IPS-18c (cell line): ENCODE results near the gene CREB3L1.
"Not testable (repeated sequence)": the region's sequence is repeated elsewhere in the genome, so short reads cannot be mapped to it uniquely, and the experiment has no call there.

Experiments used
- H3K4me3 ChIP-seq: 2 replicates; pipeline ENCODE4 v1.7.0; 2013; ENCODE audit warnings: low read depth, mild to moderate bottlenecking, low read length, moderate library complexity; ENCODE audit not compliant: insufficient read depth
- H3K9me3 ChIP-seq: one replicate; pipeline ENCODE4 v1.6.1; 2013; ENCODE audit warnings: mild to moderate bottlenecking, low read length, moderate library complexity; ENCODE audit not compliant: control insufficient read depth, insufficient read depth

Gene CREB3L1

DNA sequence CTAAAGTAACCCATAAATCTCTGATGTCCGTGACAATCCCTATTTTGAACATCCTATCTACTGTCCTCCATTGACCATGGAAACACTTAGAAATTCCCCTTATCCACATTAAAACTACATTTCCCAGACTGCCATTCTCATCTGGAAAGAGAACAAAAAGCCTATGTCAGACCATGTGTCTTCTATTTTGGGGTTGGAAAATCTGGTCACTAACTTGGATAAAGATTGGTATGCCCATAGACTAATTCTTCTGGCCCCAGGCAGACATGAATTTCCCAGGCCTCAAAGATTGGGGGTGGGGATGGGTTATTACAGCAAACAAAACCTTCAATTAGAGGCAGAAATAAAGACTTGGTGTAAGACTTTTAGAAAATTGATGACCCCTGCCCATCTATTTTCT, 30.9 kb upstream of the CREB3L1 start:
- H3K4me3 ChIP-seq, result no peak overlapping the region
- H3K9me3 ChIP-seq, result no peaks in the 10 kb centered on the region

DNA sequence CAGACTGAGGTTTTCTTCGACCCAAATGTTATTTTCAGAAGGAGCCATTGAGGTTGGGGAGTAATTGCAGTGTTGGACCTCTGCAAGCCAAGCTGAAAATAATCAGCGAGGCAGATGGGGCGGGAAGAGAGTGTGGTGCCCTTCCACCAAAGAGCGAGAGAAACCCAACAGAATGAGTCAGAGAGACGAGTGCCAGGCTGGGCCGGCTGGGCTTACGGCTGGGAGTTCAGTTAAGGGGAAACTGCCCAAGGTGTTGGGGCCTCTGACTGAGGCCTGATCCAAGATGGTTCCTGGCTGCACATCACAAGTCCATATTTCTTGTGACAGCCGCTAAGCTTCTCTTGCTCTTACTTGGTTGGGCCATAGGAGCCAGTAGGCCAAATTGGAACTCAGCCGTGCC, 30.4 kb upstream of the CREB3L1 start:
- no peaks in the 10 kb centered on the region for H3K9me3 ChIP-seq
- no peak overlapping the region for H3K4me3 ChIP-seq

DNA sequence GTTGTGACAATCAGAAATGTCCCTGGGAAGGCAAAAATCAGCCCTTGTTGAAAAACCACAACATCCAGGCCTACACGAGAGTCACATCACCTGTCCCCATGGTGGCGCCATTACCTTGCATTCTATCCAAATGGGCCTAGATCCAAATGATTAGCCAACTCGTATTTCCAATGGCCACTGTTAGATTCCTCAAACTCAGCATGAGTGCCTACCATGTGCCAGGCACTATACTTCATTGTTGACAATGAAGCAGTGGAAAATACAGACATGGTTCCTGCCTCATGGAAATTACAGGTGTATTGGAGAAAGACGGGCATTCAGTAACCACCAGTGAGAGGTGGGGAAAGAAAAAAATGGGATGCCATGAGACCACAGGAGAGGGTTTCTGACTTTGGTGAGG, 29.8 kb upstream of the CREB3L1 start:
- no peaks in the 10 kb centered on the region for H3K9me3 ChIP-seq
- no peak overlapping the region for H3K4me3 ChIP-seq

DNA sequence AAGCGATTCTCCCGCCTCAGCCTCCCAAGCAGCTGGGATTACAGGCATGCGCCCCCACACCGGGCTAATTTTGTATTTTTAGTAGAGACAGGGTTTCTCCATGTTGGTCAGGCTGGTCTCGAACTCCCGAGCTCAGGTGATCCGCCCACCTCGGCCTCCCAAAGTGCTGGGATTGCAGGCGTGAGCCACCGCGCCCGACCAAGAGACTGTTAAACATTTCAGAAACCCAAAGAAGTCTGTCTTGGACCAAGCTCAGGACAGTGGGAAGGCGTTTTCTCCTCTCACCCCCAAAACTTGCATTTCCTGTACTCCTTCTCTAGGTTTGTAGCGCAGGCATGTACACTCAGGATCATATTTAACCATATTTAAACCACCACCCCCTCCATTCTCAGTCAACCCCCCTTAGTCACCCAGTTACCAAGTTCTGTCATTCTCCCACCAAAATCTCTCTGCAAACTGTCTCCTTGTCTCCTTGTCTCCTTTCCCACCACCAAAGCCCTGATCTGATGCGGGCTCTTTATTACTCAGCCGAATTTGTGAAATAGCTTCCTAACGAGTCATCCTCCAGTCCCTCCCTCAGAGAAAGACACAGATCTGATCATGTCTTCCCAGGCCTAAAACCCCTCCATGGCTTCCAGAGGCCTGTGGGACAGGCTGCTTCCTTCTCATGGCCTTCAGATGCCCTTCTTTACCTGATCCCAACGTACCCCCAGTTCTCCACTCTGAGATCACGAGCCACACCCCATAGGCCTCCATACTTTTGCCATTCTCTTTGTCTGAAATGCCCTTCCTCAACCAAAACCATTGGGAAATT, 29.0 kb upstream of the CREB3L1 start:
- Histone ChIP-seq H3K9me3 (no peaks in the 10 kb centered on the region), H3K4me3 (no peak overlapping the region)

DNA sequence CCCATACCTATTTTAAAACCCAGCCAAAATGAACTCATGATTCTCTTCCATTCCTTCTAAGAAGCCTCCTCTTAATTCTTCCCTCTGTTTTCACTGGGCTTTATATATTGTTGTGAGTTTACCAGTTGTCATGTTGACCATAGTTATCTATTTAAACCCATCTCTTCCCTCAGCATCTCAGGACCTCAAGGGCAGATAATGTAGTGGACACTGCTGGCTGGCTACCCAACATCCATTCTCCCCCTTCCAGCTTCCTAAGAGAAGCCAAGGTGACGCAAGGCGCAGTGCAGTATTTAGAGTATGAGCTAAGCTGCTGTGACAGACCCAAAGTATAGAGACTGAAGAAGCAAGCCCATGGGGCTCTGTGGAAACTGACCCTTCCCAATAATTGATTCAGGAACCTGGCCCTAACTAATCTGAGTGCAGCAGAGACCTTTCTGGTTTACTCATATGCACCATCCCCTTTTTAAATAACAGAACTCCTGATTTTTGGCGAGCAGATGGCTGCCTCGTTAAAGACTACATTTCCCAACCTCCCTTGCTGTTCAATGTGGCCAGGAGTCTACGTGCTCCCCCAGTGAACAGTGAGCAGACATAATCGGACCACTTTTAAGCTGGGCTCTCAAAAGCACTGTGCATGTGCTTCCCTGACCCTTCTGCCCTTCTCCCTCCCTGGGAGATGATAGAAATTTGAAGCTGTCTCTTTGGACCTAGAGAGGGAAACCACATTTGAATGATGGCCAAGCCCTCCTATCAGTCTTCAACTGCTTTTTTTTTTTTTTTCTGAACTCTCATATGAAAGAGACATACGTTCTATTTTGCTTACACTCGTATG, 28.1 kb upstream of the CREB3L1 start:
- no peak overlapping the region for H3K4me3 ChIP-seq
- no peaks in the 10 kb centered on the region for H3K9me3 ChIP-seq

DNA sequence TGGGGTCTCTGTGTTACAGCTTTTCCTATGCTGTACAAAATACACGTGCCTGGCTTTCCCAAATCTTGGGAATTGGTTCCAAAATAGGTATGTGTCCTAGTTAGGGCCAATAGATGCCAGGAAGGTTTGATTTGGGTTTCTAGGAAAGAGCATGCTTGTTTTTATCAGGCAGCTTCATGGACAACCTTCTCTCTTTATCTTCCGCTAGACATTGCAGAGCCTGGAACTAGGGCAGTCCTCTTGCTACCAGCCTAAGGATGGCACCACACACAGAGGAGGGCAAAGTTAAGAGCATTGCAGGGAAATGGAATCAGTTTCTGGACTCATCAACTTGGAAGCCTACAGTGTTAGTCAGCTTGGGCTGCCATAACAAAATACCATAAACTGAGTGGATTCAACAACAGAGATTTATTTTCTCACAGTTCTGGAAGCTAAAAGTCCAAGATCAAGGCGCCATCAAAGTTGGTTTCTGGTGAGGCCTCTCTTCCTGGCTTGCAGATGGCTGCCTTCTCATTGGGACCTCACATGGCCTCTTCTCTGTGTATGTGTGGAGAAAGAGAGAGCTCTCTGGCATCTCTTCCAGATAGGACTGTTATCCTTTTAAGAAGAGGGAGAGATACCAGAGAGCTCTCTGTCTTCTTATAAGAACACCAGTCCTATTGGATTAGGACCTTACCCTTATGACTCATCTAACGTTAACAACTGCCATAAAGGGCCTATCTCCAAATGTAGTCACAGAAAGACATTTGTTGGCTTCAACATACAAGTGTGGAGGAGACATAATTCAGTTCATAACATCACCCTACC, 27.3 kb upstream of the CREB3L1 start:
- Histone ChIP-seq H3K9me3 (no peaks in the 10 kb centered on the region), H3K4me3 (no peak overlapping the region)

DNA sequence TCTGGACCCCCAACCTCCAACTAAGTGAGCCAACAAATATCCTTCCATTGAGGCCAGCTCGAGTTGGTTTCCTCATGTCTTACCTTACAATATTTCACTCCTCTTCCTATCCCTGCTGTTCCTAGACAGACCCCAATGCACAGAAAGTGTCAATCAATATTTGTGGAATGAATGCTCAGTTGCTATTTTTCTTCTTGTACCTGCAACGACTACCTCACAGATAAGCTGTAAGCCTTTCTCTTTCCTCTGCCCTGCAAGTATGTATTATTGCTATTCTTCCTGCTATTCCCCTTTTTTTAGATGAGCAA, 26.8 kb upstream of the CREB3L1 start:
- Histone ChIP-seq H3K4me3 (no peak overlapping the region), H3K9me3 (no peaks in the 10 kb centered on the region)

DNA sequence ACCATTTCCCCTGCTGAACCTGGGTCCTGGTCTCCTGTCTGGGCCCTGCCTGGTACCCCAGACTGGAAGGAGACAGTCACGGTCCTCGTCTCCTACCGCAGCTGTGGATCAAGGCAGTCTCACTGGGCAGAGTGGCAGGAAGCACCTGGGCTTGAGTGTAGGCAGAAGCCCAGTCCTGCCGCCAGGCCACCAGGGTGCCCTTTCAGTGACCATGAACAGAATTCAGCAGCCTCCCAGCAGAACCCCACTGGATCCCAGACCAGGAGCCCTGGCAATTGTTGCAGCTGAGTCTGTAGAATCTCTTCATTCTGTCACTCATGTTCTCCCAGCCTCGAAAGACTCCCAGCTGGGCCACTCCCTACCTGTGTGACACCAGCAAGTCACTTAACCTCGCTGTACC, 25.5 kb upstream of the CREB3L1 start:
- Histone ChIP-seq H3K4me3 (no peak overlapping the region), H3K9me3 (no peaks in the 10 kb centered on the region)

DNA sequence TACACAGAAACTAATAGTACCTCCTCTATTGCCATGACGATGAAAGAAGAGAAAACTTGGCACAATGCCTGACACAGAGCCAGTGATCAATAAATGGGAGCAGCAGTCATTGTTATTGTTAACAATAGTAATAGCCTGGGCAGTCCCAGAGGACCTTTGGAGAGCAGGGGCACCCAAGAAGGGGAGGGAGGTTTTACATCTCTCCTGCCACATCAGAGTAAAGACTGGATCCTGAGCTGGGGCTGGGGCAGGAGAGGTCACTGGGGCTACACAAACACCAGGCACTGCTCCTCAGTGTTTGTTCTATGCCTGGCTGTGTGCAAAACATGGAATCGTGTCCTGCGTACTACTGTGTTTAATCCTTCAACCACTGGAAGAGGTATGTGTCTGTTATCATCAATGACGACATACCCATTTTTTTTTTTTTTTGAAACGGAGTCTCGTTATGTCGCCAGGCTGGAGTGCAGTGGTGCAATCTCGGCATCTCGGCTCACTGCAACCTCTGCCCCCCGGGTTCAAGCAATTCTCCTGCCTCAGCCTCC, 25.0 kb upstream of the CREB3L1 start:
- no peaks in the 10 kb centered on the region for H3K9me3 ChIP-seq
- no peak overlapping the region for H3K4me3 ChIP-seq

DNA sequence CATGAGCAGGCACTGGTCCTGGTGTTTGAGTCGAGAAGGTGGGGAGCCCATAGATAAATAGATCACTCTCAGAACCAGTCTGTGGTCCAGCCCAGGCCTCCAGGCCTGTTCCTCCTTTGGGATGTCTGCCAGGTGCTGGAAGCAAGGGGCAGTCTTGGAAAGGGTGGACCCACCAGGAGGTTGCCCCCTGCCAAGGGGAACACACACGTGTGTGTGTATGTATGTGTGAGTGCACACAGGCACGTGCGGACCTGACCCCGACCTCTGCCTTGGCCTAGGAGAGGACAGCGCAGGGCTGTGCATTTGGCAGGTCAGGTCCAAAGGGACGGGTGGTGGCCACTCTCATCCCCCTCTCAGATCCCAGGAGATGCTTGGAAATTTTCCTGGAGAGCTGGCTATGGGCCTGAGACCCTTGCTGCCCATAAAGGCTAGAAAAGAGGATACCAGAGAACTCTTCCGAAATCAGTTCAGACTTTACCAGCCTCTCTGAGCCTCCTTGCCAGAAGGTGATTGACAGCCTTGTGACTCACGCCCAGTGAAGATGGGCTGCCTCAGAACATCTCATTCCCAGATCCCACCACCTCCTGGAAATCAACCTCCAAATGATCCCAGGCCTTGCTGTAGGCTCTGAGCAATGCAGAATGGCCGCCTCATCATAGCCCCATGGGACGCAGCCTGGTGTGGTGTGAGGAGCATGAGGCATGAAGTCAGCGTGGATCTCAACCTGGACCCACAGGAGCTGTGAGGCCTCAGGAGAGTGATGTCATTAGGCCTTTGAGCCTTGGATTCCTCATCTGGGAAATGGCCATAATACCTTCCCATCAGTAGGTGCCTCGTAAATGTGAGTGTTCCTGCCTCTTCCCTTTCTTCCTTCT, 24.0 kb upstream of the CREB3L1 start:
- no peak overlapping the region for H3K4me3 ChIP-seq
- H3K9me3 ChIP-seq, result no peaks in the 10 kb centered on the region

DNA sequence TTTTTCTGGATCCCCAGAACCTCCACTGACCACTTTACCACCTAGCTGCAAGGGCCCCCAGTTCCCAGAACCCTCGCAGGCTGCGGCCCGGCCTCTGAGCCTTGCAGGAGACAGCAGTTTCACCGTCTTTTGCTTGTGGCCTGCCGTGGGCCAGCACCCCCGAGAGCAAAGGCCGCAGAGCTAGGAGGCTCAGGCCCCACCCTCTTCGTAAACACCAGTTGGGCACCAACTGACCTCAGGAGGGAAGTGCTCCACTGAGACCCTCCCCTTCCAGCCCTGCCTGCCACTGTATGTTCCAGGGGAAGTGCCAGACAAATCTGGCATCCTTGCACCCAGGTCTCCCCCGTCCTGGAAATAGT, 23.4 kb upstream of the CREB3L1 start:
- Histone ChIP-seq H3K9me3 (no peaks in the 10 kb centered on the region), H3K4me3 (no peak overlapping the region)

DNA sequence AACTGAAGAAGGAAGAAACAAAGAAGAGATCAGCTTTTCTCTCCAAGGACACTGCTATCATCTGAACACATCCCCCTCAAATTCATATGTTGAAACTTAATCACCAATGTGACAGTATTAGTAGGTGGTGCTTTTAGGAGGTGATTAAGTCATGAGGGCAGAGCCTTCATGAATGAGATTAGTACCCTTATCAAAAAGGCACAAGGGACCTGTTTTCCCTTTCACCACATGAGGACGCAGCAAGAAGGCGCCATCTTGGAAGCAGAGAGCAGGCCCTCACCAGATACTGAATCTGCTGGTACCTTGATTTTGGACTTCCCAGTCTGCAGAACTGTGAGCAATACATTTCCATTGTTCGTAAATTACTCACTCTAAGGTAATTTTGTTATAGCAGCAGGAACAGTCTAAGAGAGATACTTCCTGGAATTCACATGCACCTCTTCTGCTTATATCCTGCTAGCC, 20.9 kb upstream of the CREB3L1 start:
- no peak overlapping the region for H3K4me3 ChIP-seq
- peaks cover 2% of the 10 kb centered on the region for H3K9me3 ChIP-seq

DNA sequence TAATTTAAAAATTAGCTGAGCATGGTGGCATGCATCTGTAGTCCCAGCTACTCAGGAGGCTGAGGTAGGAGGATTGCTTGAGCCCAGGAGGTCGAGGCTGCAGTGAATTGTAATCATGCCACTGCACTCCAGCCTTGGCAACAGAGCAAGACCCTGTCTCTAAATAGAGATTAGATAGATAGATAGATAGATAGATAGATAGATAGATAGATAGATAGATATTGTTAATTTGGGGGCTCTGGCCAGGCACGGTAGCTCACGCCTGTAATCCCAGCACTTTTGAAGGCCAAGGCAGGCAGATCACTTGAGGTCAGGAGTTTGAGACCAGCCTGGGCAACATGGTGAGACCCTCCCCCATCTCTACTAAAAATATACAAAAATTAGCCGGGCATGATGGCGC, 18.1 kb upstream of the CREB3L1 start:
- H3K9me3 ChIP-seq, H3K4me3 ChIP-seq: not testable (repeated sequence)

DNA sequence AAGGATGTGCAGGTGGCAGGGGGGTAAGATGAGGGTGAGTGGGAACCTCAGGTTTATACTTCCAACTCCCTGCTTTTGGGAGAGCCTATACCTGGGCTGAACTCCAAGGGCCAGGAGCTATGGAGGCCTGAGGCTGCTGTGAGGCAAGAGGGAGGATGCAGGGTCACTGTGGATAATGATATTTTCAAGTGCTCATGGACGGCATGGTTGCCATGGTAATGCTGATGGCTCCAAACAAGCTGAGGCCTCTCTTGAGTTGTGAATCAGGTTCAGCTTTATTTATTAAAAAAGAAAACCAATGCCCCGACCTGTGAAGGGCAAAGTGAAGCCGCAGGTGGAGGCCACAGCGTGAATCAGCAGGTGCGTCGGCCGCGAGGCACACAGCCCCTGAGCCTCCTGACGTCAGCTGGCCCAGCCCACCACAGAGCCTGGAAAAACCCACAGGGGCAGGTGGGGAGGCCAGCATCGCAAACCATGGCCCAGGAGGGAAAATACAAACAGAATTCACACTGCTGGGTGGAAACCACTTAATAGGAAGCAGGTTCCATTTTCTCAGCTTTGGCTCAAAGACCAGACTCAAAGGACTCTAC, 17.4 kb upstream of the CREB3L1 start:
- no peak overlapping the region for H3K4me3 ChIP-seq
- H3K9me3 ChIP-seq, result peaks cover 2% of the 10 kb centered on the region

DNA sequence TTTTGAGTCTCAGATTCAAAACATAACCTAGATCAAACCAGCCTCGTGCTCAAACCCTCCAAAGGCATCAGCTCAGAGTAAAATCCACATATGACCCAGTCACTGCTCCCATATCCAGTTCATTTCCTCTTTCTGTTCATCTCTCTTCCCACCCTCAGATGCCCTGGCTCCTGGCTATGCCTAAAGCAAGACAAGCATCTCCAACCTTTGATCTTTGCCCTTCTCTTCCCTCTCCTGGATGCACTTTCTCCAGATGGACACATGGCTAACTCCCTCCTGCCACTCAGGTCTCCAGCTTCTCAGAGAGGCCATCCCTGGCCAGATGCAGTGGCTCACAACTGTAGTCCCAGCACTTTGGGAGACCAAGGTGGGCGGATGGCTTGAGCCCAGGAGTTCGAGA, 14.3 kb upstream of the CREB3L1 start:
- peaks cover 2% of the 10 kb centered on the region for H3K9me3 ChIP-seq
- H3K4me3 ChIP-seq, result no peak overlapping the region

DNA sequence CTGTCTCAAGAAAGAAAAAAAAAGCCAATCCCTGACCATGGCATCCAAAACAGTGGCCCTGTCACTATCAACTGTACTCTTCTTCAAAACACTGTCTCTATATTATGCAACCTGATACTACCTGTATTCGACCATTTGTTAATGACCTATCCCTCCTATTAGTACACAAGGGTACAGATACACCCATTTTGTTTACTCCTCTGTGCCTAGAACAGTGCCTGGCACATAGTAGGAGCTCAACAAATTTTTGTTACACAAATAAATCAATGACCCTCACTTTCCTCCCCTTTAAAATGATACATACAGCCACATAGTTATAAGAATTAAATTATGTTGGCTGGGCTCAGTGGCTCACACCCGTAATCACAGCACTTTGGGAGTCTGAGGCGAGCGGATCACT, 13.4 kb upstream of the CREB3L1 start:
- peaks cover 2% of the 10 kb centered on the region for H3K9me3 ChIP-seq

More for the DNA sequence above, 13.4 kb upstream of the CREB3L1 start:
- no peak overlapping the region for H3K4me3 ChIP-seq
